K562 (cell line): ENCODE measurements around the gene CSF2RB. TPM values are rescaled to one million over a fixed set of nuclear protein-coding genes. Genes with fewer than 3 reads are reported as not detected.
A peak's percentile ranks its signal among the peaks of the same experiment; 100 is the strongest.

Source experiments
- ASH1L ChIP-seq: fragments of 450-650 bp; IDR thresholded peaks from 2 replicates; pipeline ENCODE4 v1.6.1; 2018; ENCODE audit warnings: borderline replicate concordance, mild to moderate bottlenecking, low read depth; ENCODE audit not compliant: partially characterized antibody
- CBFA2T3 ChIP-seq: fragments of 450-650 bp; IDR thresholded peaks from 2 replicates; pipeline ENCODE4 v1.6.1; 2017
- HNRNPK ChIP-seq: fragments of 200-400 bp; formaldehyde crosslinking; IDR thresholded peaks from one replicate; pipeline ENCODE4 v1.6.1; 2018; ENCODE audit warnings: mild to moderate bottlenecking, low read depth, low read length; ENCODE audit not compliant: poor library complexity, severe bottlenecking
- KDM1A ChIP-seq, 2 experiments: fragments of 450-650 bp; IDR thresholded peaks; 2 replicates each; pipeline ENCODE4 v1.6.1; 2016; ENCODE audit warnings: mild to moderate bottlenecking in 2 of 2
- MCM7 ChIP-seq, 2 experiments: fragments of 450-650 bp; IDR thresholded peaks; 2 replicates each; pipeline ENCODE4 v1.6.1; 2016 to 2018
- PHB ChIP-seq: fragments of 250-450 bp; sonication (Bioruptor Pico); IDR thresholded peaks from 2 replicates; pipeline ENCODE4 v1.5.0; 2021
- RREB1 ChIP-seq: fragments of 250-450 bp; sonication (Bioruptor Pico); IDR thresholded peaks from 2 replicates; pipeline ENCODE4 v1.4.0; 2020
- SMARCE1 ChIP-seq: fragments of 450-650 bp; IDR thresholded peaks from 2 replicates; pipeline ENCODE4 v1.7.1; 2016; ENCODE audit warnings: mild to moderate bottlenecking
- TAF15 ChIP-seq: fragments of 200-400 bp; formaldehyde crosslinking; IDR thresholded peaks from 2 replicates; pipeline ENCODE4 v1.6.1; 2017; ENCODE audit warnings: mild to moderate bottlenecking, low read depth, low read length, moderate library complexity
- VEZF1 ChIP-seq: fragments of 200-800 bp; sonication (Bioruptor generic); IDR thresholded peaks from 2 replicates; pipeline ENCODE4 v1.6.1; 2017; ENCODE audit warnings: missing genetic modification characterization, missing compliant biosample characterization
- ZNF318 ChIP-seq, 2 experiments: fragments of 450-650 bp; IDR thresholded peaks; 2 replicates each; pipeline ENCODE4 v1.6.1; 2016; ENCODE audit warnings: mild to moderate bottlenecking in 2 of 2, borderline replicate concordance in 1 of 2, low read depth in 1 of 2, moderate library complexity in 1 of 2
- ZNF644 ChIP-seq: fragments of 200-800 bp; sonication (Bioruptor generic); IDR thresholded peaks from 2 replicates; pipeline ENCODE4 v1.6.1; 2016; ENCODE audit warnings: low read depth, missing genetic modification characterization, missing compliant biosample characterization
- ZNF764 ChIP-seq: fragments of 250-450 bp; sonication (Bioruptor Pico); IDR thresholded peaks from 2 replicates; pipeline ENCODE4 v1.4.0; 2020; ENCODE audit warnings: low read depth, mild to moderate bottlenecking, moderate library complexity
- polyA plus RNA-seq, 8 experiments: library from polyadenylated mRNA; depleted of rRNA in 4 of 8; stranded (reverse) in 5 of 8; unstranded in 3 of 8; fragments of >200 nt; fragmentation: Nextera tagmentation in 2 of 8; fragmentation: Illumina TruSeq in 1 of 8; extraction: Ambion mirVana in 2 of 8; extraction: Trizol in 1 of 8; gene quantifications; 2 replicates each; pipeline versions ENCODE4 v1.2.1 to v1.2.3, GENCODE V29; 2011 to 2014; ENCODE audit warnings: inconsistent platforms in 1 of 8, missing spikeins in 1 of 8
- total RNA-seq, 7 experiments: library from RNA; depleted of rRNA in 6 of 7; stranded (reverse); fragments of >200 nt in 6 of 7; fragmentation: Illumina TruSeq in 2 of 7; extraction: Trizol in 2 of 7; gene quantifications; 2 replicates each; pipeline versions ENCODE4 v1.2.1 to v1.2.3, GENCODE V29; 2011 to 2021; ENCODE audit warnings: low replicate concordance in 1 of 7

The CSF2RB gene
- total and polyA plus RNA-seq, 9 of the 15 experiments (the other 6 are each of a cell fraction or from before 2014, with no cell fraction given), result 0.04 to 1.0 (median 0.36) TPM

DNA sequence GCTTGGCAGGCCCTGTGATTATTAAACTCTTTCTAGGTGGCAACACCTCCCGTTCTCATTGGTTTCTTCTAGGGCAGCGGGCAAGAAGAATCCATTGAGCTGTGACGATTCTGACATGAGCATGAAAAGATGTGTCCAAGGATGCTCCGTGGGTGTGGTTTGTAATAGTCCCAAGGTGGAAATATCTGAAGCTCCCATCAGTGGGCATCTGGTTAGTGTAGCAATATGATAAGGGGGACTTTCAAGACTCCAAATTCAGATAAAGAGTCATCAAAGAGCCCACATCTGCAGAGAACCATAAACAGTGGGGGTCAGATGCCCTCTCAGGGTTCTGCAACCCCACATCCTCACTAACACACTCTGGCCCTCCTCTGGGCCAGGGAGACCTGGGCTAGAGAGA lies 63.2 kb downstream of the CSF2RB start (continued):
- TF ChIP-seq ASH1L (no peak), SMARCE1 (no peak), ZNF644 (no peak), KDM1A (IDR thresholded peaks at IDR 0.05) (no peak), ZNF318 (IDR thresholded peaks at IDR 0.05; ENCODE audit: borderline replicate concordance in 1 of 2, low read depth in 1 of 2) (no peak), RREB1 (CRISPR knock-in tag) (no peak), HNRNPK (no peak), ZNF764 (CRISPR knock-in tag) (no peak), PHB (no peak), TAF15 (no peak), CBFA2T3 (peak; percentile 46; the same call in 1 of the 2 replicates), VEZF1 (CRISPR knock-in tag) (no peak), MCM7 (IDR thresholded peaks at IDR 0.05) (no peak)
